Measurements from ENCODE around the gene TRAPPC6A.

Gene TRAPPC6A

DNA sequence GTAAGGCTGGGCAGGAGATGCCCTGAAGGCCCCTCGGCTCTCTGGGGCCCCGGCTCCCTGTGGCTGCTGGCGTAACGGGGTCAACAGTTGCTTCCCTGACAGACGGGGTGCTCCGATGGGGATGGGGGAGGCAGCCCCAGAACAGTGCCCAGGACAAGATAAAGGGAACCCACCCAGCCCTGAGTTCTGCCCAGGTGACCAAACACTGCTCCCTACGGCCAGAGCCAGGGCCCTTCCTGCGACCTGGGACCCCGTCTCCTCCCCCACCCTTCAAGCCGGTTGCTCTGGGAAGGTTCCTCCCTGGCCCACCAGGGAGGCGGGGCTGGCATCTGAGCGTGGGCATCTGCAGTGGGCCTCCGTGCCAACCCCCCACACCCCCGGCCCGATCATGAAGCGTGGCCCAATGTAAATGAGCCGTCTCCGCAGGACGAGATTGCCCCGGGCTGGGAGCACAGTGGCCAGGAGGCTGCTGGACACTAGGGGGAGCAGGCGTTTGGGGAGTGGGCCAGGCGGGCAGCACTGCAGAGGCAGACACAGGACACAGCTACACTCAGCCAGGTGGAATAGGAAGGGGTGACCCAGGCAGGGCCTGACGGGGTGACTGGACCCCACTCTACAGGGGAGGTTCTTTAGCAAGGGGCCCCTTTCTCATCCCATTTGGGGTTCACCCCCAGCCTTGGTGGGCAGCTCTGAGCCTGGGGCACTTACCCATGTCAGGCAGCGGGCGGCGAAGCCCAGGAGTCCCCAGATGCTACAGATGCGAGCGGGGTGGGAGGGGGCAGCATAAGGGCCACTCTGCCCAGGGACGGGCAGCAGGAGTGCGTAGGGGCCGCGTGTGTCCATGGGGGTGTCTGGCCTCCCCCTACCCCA is 16.1 kb downstream of the TRAPPC6A start:
- Histone ChIP-seq H3K9me3 (ENCODE audit: control insufficient read depth, insufficient read depth, low read depth, low read length) (no peaks in the 10 kb centered on the region), H3K27ac (ENCODE audit: low read depth, low read length) (no peak overlapping the region), H3K9ac (ENCODE audit: low read length) (peak overlapping the region; percentile 7), H3K36me3 (ENCODE audit: control insufficient read depth, insufficient read depth, low read length) (no peaks in the 10 kb centered on the region), H3K27me3 (ENCODE audit: control insufficient read depth, insufficient read depth, low read length) (peaks cover 14% of the 10 kb centered on the region; the same call in 1 of the 2 replicates), H3K4me3 (ENCODE audit: low read depth, low read length) (no peak overlapping the region), H3K4me1 (ENCODE audit: control insufficient read depth, insufficient read depth, low read length) (peaks cover 22% of the 10 kb centered on the region)

DNA sequence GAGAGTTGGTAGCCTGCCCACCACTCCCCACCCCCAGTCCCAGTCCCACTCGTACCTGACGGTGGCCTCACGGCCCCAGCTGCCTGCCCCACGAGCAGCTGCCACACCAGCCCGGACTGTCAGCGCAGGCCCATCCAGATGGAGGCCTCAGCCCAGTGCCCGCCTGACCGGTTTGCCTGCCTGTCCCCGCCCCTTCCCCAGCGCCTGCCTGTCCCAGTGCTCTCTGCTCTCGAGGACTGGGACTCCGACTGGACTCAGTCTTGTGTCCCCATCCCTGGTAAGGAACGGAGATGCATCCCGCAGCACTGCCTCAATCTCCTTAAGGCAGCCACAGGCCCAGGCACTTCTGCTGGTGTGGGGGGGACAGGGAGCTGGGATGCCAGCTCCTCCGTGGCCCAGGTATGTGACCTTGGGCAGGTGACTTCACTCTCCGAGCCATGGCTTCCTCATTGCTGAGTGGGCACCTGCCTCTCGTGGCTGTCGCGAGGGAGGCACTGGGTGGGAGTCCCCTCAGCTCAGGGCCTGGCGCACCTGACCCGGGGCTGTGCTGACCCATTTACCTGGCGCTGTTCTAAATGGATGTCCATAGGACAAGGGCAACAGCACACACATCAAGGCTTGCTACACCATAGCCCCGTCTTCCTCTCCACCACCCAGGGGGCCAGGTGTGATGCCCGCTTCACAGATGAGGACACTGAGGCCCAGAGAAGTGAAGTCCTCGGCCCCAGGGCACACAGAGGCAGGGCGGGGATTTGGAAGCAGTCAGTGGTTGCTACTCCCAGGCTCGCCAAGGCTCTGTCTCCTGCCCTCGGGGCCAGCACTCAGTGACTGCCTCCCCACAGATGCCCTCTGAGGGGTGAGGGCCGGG is 16.9 kb downstream of the TRAPPC6A start, which contains the start of gene NKPD1:
Gene NKPD1 (minus strand): TSS at position 113 of the 868 bp plus-strand sequence. CDS start 832 bp downstream, outside the sequence.
- peaks cover 21% of the 10 kb centered on the region for H3K4me1 ChIP-seq (ENCODE audit: control insufficient read depth, insufficient read depth, low read length)
- peaks cover 14% of the 10 kb centered on the region; the same call in 1 of the 2 replicates for H3K27me3 ChIP-seq (ENCODE audit: control insufficient read depth, insufficient read depth, low read length)
- H3K4me3 ChIP-seq (ENCODE audit: low read depth, low read length): no peak within 1 kb of the TSS
- no peaks in the 10 kb centered on the region for H3K9me3 ChIP-seq (ENCODE audit: control insufficient read depth, insufficient read depth, low read depth, low read length)
- peak within 1 kb of the TSS; percentile 7 for H3K9ac ChIP-seq (ENCODE audit: low read length)
- no peaks in the 10 kb centered on the region for H3K36me3 ChIP-seq (ENCODE audit: control insufficient read depth, insufficient read depth, low read length)
- H3K27ac ChIP-seq (ENCODE audit: low read depth, low read length): no peak within 1 kb of the TSS

DNA sequence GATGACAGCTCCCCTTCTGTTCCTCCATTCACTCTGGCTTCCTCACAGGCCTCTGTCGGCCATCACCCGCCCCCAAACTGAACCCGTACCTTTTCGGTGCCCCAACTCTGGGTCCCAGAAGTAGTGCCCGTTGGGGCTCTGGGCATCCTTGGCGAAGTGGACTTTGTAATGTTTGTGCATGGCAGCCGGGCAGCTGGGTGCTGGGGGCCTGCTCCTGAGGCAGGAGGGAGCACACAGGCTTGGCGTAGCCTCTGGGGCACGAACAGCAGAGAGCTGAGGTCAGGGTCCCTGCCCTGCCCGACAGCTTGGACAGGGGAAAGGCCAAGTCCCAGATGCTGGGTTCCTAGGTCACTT is 18.1 kb downstream of the TRAPPC6A start:
- peaks cover 20% of the 10 kb centered on the region for H3K4me1 ChIP-seq (ENCODE audit: control insufficient read depth, insufficient read depth, low read length)
- H3K9me3 ChIP-seq (ENCODE audit: control insufficient read depth, insufficient read depth, low read depth, low read length): no peaks in the 10 kb centered on the region
- H3K27ac ChIP-seq (ENCODE audit: low read depth, low read length): no peak overlapping the region
- no peak overlapping the region for H3K9ac ChIP-seq (ENCODE audit: low read length)
- no peak overlapping the region for H3K4me3 ChIP-seq (ENCODE audit: low read depth, low read length)
- H3K27me3 ChIP-seq (ENCODE audit: control insufficient read depth, insufficient read depth, low read length): peaks cover 17% of the 10 kb centered on the region
- H3K36me3 ChIP-seq (ENCODE audit: control insufficient read depth, insufficient read depth, low read length): no peaks in the 10 kb centered on the region

- Histone ChIP-seq H3K4me1 (ENCODE audit: control insufficient read depth, insufficient read depth, low read length) (peaks cover 16% of the 10 kb centered on the region), H3K4me3 (ENCODE audit: low read depth, low read length) (no peak overlapping the region), H3K9me3 (ENCODE audit: control insufficient read depth, insufficient read depth, low read depth, low read length) (no peaks in the 10 kb centered on the region), H3K9ac (ENCODE audit: low read length) (no peak overlapping the region), H3K36me3 (ENCODE audit: control insufficient read depth, insufficient read depth, low read length) (no peaks in the 10 kb centered on the region), H3K27ac (ENCODE audit: low read depth, low read length) (no peak overlapping the region), H3K27me3 (ENCODE audit: control insufficient read depth, insufficient read depth, low read length) (peaks cover 18% of the 10 kb centered on the region)
These were observed 18.6 kb downstream of the TRAPPC6A start for GRCh38 chr19:45159210-45159970.

- no peak overlapping the region for H3K9ac ChIP-seq (ENCODE audit: low read length)
- H3K27me3 ChIP-seq (ENCODE audit: control insufficient read depth, insufficient read depth, low read length): peaks cover 26% of the 10 kb centered on the region
- H3K27ac ChIP-seq (ENCODE audit: low read depth, low read length): no peak overlapping the region
These were observed 19.4 kb downstream of the TRAPPC6A start for GRCh38 chr19:45158503-45159209.

DNA sequence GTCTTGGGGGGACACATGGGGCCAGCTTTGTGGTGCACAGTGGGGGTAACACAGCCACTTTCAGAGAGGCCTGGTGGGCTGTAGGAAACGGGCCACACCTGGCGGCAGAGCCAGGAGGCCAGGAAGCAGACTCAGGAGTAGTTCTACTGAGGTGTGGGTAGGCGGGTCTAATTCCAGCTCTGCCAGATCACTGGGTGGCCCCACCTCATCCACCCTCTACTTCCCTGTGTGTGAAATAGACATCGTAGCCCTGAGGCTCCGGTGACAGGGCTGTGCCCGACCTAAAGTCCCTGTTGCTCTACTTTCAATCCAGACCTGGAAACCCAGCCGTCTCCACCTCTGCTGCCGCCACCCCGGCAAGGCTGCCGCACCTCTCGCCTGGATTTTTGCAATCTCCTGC is 21.3 kb downstream of the TRAPPC6A start:
- H3K9ac ChIP-seq (ENCODE audit: low read length): no peak overlapping the region
- H3K36me3 ChIP-seq (ENCODE audit: control insufficient read depth, insufficient read depth, low read length): no peaks in the 10 kb centered on the region
- no peak overlapping the region for H3K4me3 ChIP-seq (ENCODE audit: low read depth, low read length)
- H3K4me1 ChIP-seq (ENCODE audit: control insufficient read depth, insufficient read depth, low read length): peaks cover 18% of the 10 kb centered on the region
- H3K27ac ChIP-seq (ENCODE audit: low read depth, low read length): no peak overlapping the region
- no peaks in the 10 kb centered on the region for H3K9me3 ChIP-seq (ENCODE audit: control insufficient read depth, insufficient read depth, low read depth, low read length)
- H3K27me3 ChIP-seq (ENCODE audit: control insufficient read depth, insufficient read depth, low read length): peaks cover 45% of the 10 kb centered on the region

More at GRCh38 chr19:45158503-45159209, 19.4 kb downstream of the TRAPPC6A start:
- no peak overlapping the region for H3K4me3 ChIP-seq (ENCODE audit: low read depth, low read length)
- peaks cover 16% of the 10 kb centered on the region for H3K4me1 ChIP-seq (ENCODE audit: control insufficient read depth, insufficient read depth, low read length)
- H3K36me3 ChIP-seq (ENCODE audit: control insufficient read depth, insufficient read depth, low read length): no peaks in the 10 kb centered on the region
- no peaks in the 10 kb centered on the region for H3K9me3 ChIP-seq (ENCODE audit: control insufficient read depth, insufficient read depth, low read depth, low read length)

- peaks cover 15% of the 10 kb centered on the region for H3K4me1 ChIP-seq (ENCODE audit: control insufficient read depth, insufficient read depth, low read length)
- H3K27ac ChIP-seq (ENCODE audit: low read depth, low read length): no peak overlapping the region
- H3K9ac ChIP-seq (ENCODE audit: low read length): no peak overlapping the region
- H3K27me3 ChIP-seq (ENCODE audit: control insufficient read depth, insufficient read depth, low read length): peaks cover 44% of the 10 kb centered on the region
- no peaks in the 10 kb centered on the region for H3K36me3 ChIP-seq (ENCODE audit: control insufficient read depth, insufficient read depth, low read length)
- no peaks in the 10 kb centered on the region for H3K9me3 ChIP-seq (ENCODE audit: control insufficient read depth, insufficient read depth, low read depth, low read length)
- no peak overlapping the region for H3K4me3 ChIP-seq (ENCODE audit: low read depth, low read length)
These were observed 21.9 kb downstream of the TRAPPC6A start for GRCh38 chr19:45156011-45156630.

DNA sequence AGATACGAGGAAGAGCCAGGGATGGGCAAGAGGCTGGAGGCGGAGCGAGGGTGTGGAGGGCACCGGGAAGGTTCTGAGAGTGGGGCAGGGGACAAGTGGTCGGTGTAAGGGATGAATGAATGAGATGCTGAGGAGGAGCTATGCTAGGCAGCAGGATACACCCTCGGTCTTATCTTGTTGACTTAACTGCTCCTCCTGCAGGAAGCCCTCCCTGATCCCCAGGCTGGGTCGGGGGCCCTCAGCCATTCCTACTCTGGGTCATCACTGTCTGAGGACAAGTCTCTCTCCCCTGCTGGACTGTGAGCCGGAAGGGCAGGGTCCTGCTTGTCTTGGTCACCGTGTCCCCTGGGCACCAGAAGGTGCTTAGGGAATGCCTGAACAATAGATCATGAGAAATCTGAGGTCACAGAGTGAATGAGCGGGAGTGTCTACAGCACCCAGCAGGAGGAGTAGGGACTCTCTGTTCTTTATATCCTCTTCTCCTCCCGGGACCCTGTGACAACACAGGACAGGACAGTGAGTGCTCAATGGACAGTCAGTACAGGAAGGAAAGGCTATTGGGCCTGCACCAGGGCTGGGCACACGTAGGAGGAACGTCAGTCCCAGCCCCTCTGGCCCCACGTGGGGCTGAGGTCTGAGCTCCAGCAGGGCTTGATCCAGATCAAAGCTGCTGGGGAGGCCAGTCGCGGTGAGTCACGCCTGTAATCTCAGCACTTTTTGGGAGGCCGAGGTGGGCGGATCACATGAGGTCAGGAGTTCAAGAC is 23.8 kb downstream of the TRAPPC6A start:
- Histone ChIP-seq H3K36me3 (ENCODE audit: control insufficient read depth, insufficient read depth, low read length) (no peaks in the 10 kb centered on the region), H3K27me3 (ENCODE audit: control insufficient read depth, insufficient read depth, low read length) (peaks cover 41% of the 10 kb centered on the region), H3K9me3 (ENCODE audit: control insufficient read depth, insufficient read depth, low read depth, low read length) (no peaks in the 10 kb centered on the region), H3K4me1 (ENCODE audit: control insufficient read depth, insufficient read depth, low read length) (peaks cover 15% of the 10 kb centered on the region), H3K4me3 (ENCODE audit: low read depth, low read length) (peak overlapping the region; percentile 37), H3K27ac (ENCODE audit: low read depth, low read length) (no peak overlapping the region), H3K9ac (ENCODE audit: low read length) (no peak overlapping the region)

GRCh38 chr19:45153339-45154063 is 24.5 kb downstream of the TRAPPC6A start:
- H3K36me3 ChIP-seq (ENCODE audit: control insufficient read depth, insufficient read depth, low read length): no peaks in the 10 kb centered on the region
- H3K27me3 ChIP-seq (ENCODE audit: control insufficient read depth, insufficient read depth, low read length): peaks cover 41% of the 10 kb centered on the region
- H3K4me1 ChIP-seq (ENCODE audit: control insufficient read depth, insufficient read depth, low read length): peaks cover 15% of the 10 kb centered on the region
- H3K9ac ChIP-seq (ENCODE audit: low read length): no peak overlapping the region
- H3K9me3 ChIP-seq (ENCODE audit: control insufficient read depth, insufficient read depth, low read depth, low read length): no peaks in the 10 kb centered on the region
- H3K27ac ChIP-seq (ENCODE audit: low read depth, low read length): no peak overlapping the region
- H3K4me3 ChIP-seq (ENCODE audit: low read depth, low read length): peak overlapping the region; percentile 37
